SU-DHL-6 (cell line): Measurements from ENCODE around the gene NFATC3.

Experiments
- H2AFZ ChIP-seq: fragments of 200-600 bp; sonication (generic); 2 replicates; pipeline ENCODE4 v1.6.1; 2014; ENCODE audit warnings: low read depth, mild to moderate bottlenecking, moderate library complexity, mixed read lengths, antibody characterized with exemption, low read length; ENCODE audit not compliant: severe bottlenecking
- H3F3A ChIP-seq: fragments of 200-600 bp; shearing (Covaris generic); 2 replicates; pipeline ENCODE4 v1.6.0; 2016; ENCODE audit warnings: antibody characterized with exemption, mild to moderate bottlenecking; ENCODE audit not compliant: insufficient read depth
- H3K27ac ChIP-seq: fragments of 200-600 bp; sonication (generic); 2 replicates; pipeline ENCODE4 v1.5.1; 2016; ENCODE audit warnings: low read depth, mild to moderate bottlenecking, low read length, moderate library complexity, mixed read lengths
- H3K27me3 ChIP-seq: fragments of 200-600 bp; sonication (generic), shearing (Covaris generic); 2 replicates; pipeline ENCODE4 v1.6.0; 2014; ENCODE audit warnings: mild to moderate bottlenecking, low read length
- H3K36me3 ChIP-seq: fragments of 200-600 bp; sonication (generic); 2 replicates; pipeline ENCODE4 v1.6.1; 2014; ENCODE audit warnings: mild to moderate bottlenecking, low read length, mixed read lengths
- H3K4me2 ChIP-seq: fragments of 300-600, 200-600 bp; shearing (Covaris generic), sonication (generic); 2 replicates; pipeline ENCODE4 v1.6.0; 2014; ENCODE audit warnings: low read length, low read depth, mild to moderate bottlenecking; ENCODE audit not compliant: poor library complexity, severe bottlenecking
- H3K4me3 ChIP-seq: fragments of 200-600 bp; sonication (generic); 2 replicates; pipeline ENCODE4 v1.5.1; 2014; ENCODE audit warnings: antibody characterized with exemption, low read length, mild to moderate bottlenecking, mixed read lengths; ENCODE audit not compliant: insufficient read depth, poor library complexity, severe bottlenecking
- H3K79me2 ChIP-seq: fragments of 200-600 bp; sonication (generic); 2 replicates; pipeline ENCODE4 v1.6.1; 2014; ENCODE audit warnings: mild to moderate bottlenecking, low read length, moderate library complexity; ENCODE audit not compliant: insufficient read depth
- H3K9ac ChIP-seq: fragments of 200-600 bp; sonication (generic); 2 replicates; pipeline ENCODE4 v1.7.0; 2014; ENCODE audit warnings: mild to moderate bottlenecking, low read length
- H3K9me2 ChIP-seq: fragments of 200-600 bp; sonication (generic); replicated peaks from 2 replicates; pipeline ENCODE4 v1.6.1; 2014; ENCODE audit warnings: low read length; ENCODE audit not compliant: insufficient read depth
- H3K9me3 ChIP-seq: fragments of 200-600 bp; sonication (generic); 2 replicates; pipeline ENCODE4 v1.6.1; 2014; ENCODE audit warnings: low read length, mixed read lengths; ENCODE audit not compliant: insufficient read depth
- H4K20me1 ChIP-seq: fragments of 200-600 bp; sonication (generic); 2 replicates; pipeline ENCODE4 v1.6.1; 2014; ENCODE audit warnings: low read depth, mild to moderate bottlenecking, antibody characterized with exemption, low read length, moderate library complexity, mixed read lengths
- EZH2phosphoT487 ChIP-seq: fragments of 200-600 bp; sonication (generic), shearing (Covaris generic); conservative IDR thresholded peaks from 2 replicates; pipeline ENCODE4 v1.6.1; 2018; ENCODE audit warnings: mild to moderate bottlenecking, antibody characterized with exemption, low read length, moderate library complexity, mixed read lengths
- TF ChIP-seq, protein P1 (sequence below): fragments of 200-600 bp; sonication (generic); IDR thresholded peaks from one replicate; pipeline ENCODE4 v1.5.1; 2017; ENCODE audit warnings: antibody characterized with exemption, mild to moderate bottlenecking, low read length, moderate library complexity; ENCODE audit not compliant: insufficient read depth, poor library complexity, severe bottlenecking

Gene NFATC3

DNA sequence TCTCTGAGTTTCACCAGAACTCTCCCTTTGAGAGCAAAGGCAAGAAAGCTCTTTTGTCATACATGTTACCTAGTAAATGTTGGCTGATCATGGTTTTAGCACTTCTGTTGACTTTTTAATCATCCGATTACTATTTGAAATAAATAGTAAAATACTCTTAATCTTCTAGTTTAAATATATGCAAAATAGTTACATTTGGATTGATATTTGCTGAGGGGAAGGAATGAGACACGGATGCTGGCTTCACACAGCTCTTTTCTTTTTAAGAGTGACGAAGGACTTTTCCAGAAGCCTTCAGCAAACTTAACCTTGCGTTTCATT is 9.4 kb downstream of the NFATC3 start:
- no peaks in the 10 kb centered on the region for H3K27me3 ChIP-seq
- no peak overlapping the region for H3K27ac ChIP-seq
- peaks cover 97% of the 10 kb centered on the region for H3K79me2 ChIP-seq
- H3K4me2 ChIP-seq, result no peak overlapping the region
- H3K9me3 ChIP-seq, result no peaks in the 10 kb centered on the region
- H3K36me3 ChIP-seq, result no peaks in the 10 kb centered on the region
- no peak for TF ChIP-seq EZH2phosphoT487
- TF ChIP-seq, protein P1, sequence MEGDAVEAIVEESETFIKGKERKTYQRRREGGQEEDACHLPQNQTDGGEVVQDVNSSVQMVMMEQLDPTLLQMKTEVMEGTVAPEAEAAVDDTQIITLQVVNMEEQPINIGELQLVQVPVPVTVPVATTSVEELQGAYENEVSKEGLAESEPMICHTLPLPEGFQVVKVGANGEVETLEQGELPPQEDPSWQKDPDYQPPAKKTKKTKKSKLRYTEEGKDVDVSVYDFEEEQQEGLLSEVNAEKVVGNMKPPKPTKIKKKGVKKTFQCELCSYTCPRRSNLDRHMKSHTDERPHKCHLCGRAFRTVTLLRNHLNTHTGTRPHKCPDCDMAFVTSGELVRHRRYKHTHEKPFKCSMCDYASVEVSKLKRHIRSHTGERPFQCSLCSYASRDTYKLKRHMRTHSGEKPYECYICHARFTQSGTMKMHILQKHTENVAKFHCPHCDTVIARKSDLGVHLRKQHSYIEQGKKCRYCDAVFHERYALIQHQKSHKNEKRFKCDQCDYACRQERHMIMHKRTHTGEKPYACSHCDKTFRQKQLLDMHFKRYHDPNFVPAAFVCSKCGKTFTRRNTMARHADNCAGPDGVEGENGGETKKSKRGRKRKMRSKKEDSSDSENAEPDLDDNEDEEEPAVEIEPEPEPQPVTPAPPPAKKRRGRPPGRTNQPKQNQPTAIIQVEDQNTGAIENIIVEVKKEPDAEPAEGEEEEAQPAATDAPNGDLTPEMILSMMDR, result no peak
- H2AFZ ChIP-seq, result no peak overlapping the region
- no peak overlapping the region for H3K9ac ChIP-seq
- H4K20me1 ChIP-seq, result peaks cover 26% of the 10 kb centered on the region
- H3K4me3 ChIP-seq, result no peak overlapping the region
- no peaks in the 10 kb centered on the region for H3K9me2 ChIP-seq
- H3F3A ChIP-seq, result peaks cover 17% of the 10 kb centered on the region; the same call in 1 of the 2 replicates

DNA sequence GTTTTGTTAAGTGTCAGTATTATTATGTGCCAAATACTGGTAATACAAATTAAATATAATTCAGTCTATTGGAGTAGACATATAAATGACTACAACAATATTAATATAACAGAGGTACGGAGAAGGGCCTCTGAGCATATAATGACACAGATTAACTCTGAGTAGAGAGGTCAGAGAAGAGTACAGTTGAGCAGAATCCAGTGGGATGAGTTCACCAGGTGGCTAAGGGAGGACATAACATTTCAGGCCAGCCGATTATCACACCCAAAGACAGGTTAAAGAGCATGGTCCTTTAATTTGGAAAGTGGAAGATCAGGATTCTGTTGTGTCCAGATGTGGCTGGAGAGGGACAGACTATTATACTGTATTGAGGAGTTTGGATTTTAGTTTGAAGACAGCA is 11.3 kb downstream of the NFATC3 start:
- Histone ChIP-seq H3K4me2 (no peak overlapping the region), H3K9me2 (no peaks in the 10 kb centered on the region), H3K27me3 (no peaks in the 10 kb centered on the region), H3K36me3 (no peaks in the 10 kb centered on the region), H3K4me3 (no peak overlapping the region), H3K9ac (no peak overlapping the region), H3K27ac (no peak overlapping the region), H3K79me2 (peaks cover 97% of the 10 kb centered on the region), H2AFZ (no peak overlapping the region), H4K20me1 (peaks cover 18% of the 10 kb centered on the region; the same call in 1 of the 2 replicates), H3F3A (0 out of 2 replicates have a peak, but pooled peaks cover 3% of the 10 kb centered on the region), H3K9me3 (no peaks in the 10 kb centered on the region)
- TF ChIP-seq EZH2phosphoT487, result no peak
- TF ChIP-seq, protein P1, result no peak

DNA sequence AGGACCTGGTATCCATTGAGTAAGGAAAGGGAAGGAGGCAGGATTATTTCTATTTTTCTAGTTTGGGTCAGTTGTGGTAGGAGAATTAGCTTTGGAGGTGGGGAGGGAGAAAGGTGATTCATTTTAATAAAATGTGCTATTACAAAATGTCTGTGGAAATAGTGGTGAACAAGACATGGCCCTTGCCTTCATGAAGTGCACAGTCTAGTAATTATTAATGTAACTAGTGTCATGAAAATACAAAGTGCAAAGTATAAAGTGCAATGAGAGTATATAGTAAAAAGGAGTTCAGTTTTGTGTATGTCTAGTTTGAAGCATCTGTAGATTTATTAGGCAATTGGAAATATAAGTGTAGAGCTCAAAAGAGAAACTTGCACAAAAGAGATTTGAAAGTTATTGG is 11.9 kb downstream of the NFATC3 start:
- 0 out of 2 replicates have a peak, but pooled peaks cover 3% of the 10 kb centered on the region for H3F3A ChIP-seq
- H3K79me2 ChIP-seq, result peaks cover 96% of the 10 kb centered on the region
- H3K9me2 ChIP-seq, result no peaks in the 10 kb centered on the region
- H3K9me3 ChIP-seq, result no peaks in the 10 kb centered on the region
- TF ChIP-seq, protein P1, result no peak
- TF ChIP-seq EZH2phosphoT487, result no peak
- H3K9ac ChIP-seq, result no peak overlapping the region
- H4K20me1 ChIP-seq, result peaks cover 18% of the 10 kb centered on the region; the same call in 1 of the 2 replicates
- H3K4me2 ChIP-seq, result no peak overlapping the region
- H3K4me3 ChIP-seq, result no peak overlapping the region
- H3K27ac ChIP-seq, result no peak overlapping the region
- no peaks in the 10 kb centered on the region for H3K36me3 ChIP-seq
- H2AFZ ChIP-seq, result no peak overlapping the region
- no peaks in the 10 kb centered on the region for H3K27me3 ChIP-seq
